Panc1 (cell line): ENCODE results near the gene RAPGEF3. TPM values are rescaled to one million over a fixed set of nuclear protein-coding genes. Genes with fewer than 3 reads are reported as not detected.

Experiments used
- ATAC-seq: fragments of 200-7000 bp; cut with Tn5 transposase; 2 replicates; pipeline ENCODE4 v1.9.1; 2020; ENCODE audit warnings: mild to moderate bottlenecking, moderate library complexity
- BruUV-seq: library from RNA; stranded (reverse); fragments of 400-500 nt; replicated peaks from 2 replicates; lab custom pipeline; 2021; lab: Mats Ljungman, UMichigan
- CTCF ChIA-PET: fragments of 300-600 bp; sonication (Branson Sonifier 250); formaldehyde crosslinking; loops from one replicate; lab custom pipeline; 2022; ENCODE audit warnings: antibody characterized with exemption; lab: Charles Lee
- POLR2A ChIA-PET: fragments of 300-600 bp; sonication (Branson Sonifier 250); formaldehyde crosslinking; loops from one replicate; lab custom pipeline; 2022; ENCODE audit warnings: antibody characterized with exemption; lab: Charles Lee
- DNase-seq: peaks from one replicate; pipeline ENCODE4 v3.0.0-alpha.2; 2010; ENCODE audit warnings: low read depth, low spot score
- H3K27ac ChIP-seq: 2 replicates; pipeline ENCODE4 v1.5.1; 2011; ENCODE audit warnings: mild to moderate bottlenecking, low read length, inconsistent platforms
- H3K27me3 ChIP-seq: fragments of 200-500 bp; sonication (Bioruptor generic); 2 replicates; pipeline ENCODE4 v1.6.0; 2014; ENCODE audit warnings: low read length, inconsistent platforms; ENCODE audit not compliant: control insufficient read depth, insufficient read depth
- H3K36me3 ChIP-seq: fragments of 200-500 bp; sonication (Bioruptor generic); 2 replicates; pipeline ENCODE4 v1.5.1; 2014; ENCODE audit warnings: inconsistent platforms, mild to moderate bottlenecking, low read length, moderate library complexity; ENCODE audit not compliant: control insufficient read depth, insufficient read depth
- H3K4me1 ChIP-seq: 2 replicates; pipeline ENCODE4 v1.5.1; 2011; ENCODE audit warnings: inconsistent platforms, mild to moderate bottlenecking, low read length, moderate library complexity; ENCODE audit not compliant: control insufficient read depth, insufficient read depth
- H3K4me3 ChIP-seq, 2 experiments: 2 replicates each; pipeline ENCODE4 v1.5.1; 2011 to 2012; ENCODE audit warnings: low read depth in 2 of 2, low read length in 2 of 2, mild to moderate bottlenecking in 2 of 2, inconsistent platforms in 1 of 2, moderate library complexity in 1 of 2
- H3K9me3 ChIP-seq: fragments of 200-500 bp; sonication (Bioruptor generic); 2 replicates; pipeline ENCODE4 v1.5.1; 2014; ENCODE audit warnings: low read depth, mild to moderate bottlenecking, inconsistent platforms, low read length, moderate library complexity; ENCODE audit not compliant: control insufficient read depth, insufficient read depth
- CTCF ChIP-seq: fragments of 450-650 bp; IDR thresholded peaks from 2 replicates; pipeline ENCODE4 v1.5.1; 2017; ENCODE audit warnings: mild to moderate bottlenecking
- POLR2AphosphoS5 ChIP-seq: IDR thresholded peaks from 2 replicates; pipeline ENCODE4 v1.6.1; 2012; ENCODE audit warnings: mild to moderate bottlenecking, low read depth, low read length, moderate library complexity
- SIN3A ChIP-seq: IDR thresholded peaks from 2 replicates; pipeline ENCODE4 v1.6.1; 2012; ENCODE audit warnings: low read depth, mild to moderate bottlenecking, low read length, moderate library complexity, borderline replicate concordance; ENCODE audit not compliant: insufficient read depth
- TCF7L2 ChIP-seq: IDR thresholded peaks from 2 replicates; pipeline ENCODE4 v1.6.1; 2011; ENCODE audit warnings: mild to moderate bottlenecking, low read depth, low read length, inconsistent platforms
- in situ Hi-C: cut with HindIII; loops from 2 replicates; pipeline ENCODE4 v1.10.0; 2016; ENCODE audit warnings: low sequenced_read_pairs, low pct_unique_long_range_greater_than_20kb
- intact Hi-C: fragments of 100-400 bp; cut with micrococcal nuclease; formaldehyde crosslinking; loops from one replicate; pipeline ENCODE4 v1.10.0; 2022; ENCODE audit not compliant: unreplicated experiment
- total RNA-seq: library from RNA; stranded (reverse); gene quantifications from one replicate; pipeline ENCODE4 v1.2.1, GENCODE V29; 2021; ENCODE audit not compliant: unreplicated experiment
- TF ChIP-seq, protein P1 (sequence below), 2 experiments: IDR thresholded peaks; 2 replicates each; pipeline ENCODE4 v1.6.1; 2011 to 2012; ENCODE audit warnings: low read depth in 2 of 2, control low read depth in 1 of 2, low read length in 1 of 2, mild to moderate bottlenecking in 1 of 2, moderate library complexity in 1 of 2; ENCODE audit not compliant: insufficient read depth in 1 of 2

Gene RAPGEF3
- total RNA-seq, 1 experiment from 2014 or later, result 5.8 TPM

- TF ChIP-seq, protein P1, sequence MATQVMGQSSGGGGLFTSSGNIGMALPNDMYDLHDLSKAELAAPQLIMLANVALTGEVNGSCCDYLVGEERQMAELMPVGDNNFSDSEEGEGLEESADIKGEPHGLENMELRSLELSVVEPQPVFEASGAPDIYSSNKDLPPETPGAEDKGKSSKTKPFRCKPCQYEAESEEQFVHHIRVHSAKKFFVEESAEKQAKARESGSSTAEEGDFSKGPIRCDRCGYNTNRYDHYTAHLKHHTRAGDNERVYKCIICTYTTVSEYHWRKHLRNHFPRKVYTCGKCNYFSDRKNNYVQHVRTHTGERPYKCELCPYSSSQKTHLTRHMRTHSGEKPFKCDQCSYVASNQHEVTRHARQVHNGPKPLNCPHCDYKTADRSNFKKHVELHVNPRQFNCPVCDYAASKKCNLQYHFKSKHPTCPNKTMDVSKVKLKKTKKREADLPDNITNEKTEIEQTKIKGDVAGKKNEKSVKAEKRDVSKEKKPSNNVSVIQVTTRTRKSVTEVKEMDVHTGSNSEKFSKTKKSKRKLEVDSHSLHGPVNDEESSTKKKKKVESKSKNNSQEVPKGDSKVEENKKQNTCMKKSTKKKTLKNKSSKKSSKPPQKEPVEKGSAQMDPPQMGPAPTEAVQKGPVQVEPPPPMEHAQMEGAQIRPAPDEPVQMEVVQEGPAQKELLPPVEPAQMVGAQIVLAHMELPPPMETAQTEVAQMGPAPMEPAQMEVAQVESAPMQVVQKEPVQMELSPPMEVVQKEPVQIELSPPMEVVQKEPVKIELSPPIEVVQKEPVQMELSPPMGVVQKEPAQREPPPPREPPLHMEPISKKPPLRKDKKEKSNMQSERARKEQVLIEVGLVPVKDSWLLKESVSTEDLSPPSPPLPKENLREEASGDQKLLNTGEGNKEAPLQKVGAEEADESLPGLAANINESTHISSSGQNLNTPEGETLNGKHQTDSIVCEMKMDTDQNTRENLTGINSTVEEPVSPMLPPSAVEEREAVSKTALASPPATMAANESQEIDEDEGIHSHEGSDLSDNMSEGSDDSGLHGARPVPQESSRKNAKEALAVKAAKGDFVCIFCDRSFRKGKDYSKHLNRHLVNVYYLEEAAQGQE (IDR thresholded peaks at IDR 0.05; ENCODE audit: insufficient read depth in 1 of 2, low read depth in 2 of 2, low read length in 1 of 2), result no peak
- POLR2A ChIA-PET, result no interaction called here
- intact Hi-C loops, result loop anchor here (2.0 kb wide), 2 partner anchors 33 to 63 kb away; no protein-coding TSS in a partner anchor
- H3K27me3 ChIP-seq, result no peaks in the 10 kb centered on the region
- ATAC-seq (no peak), DNase-seq (no peak)
- no peaks in the 10 kb centered on the region for H3K9me3 ChIP-seq
- H3K27ac ChIP-seq, result no peak overlapping the region; the same call in 1 of the 2 replicates
- H3K4me3 ChIP-seq, result no peak overlapping the region
- no peaks in the 10 kb centered on the region; the same call in 1 of the 2 replicates for H3K36me3 ChIP-seq
- in situ Hi-C loops, result no loop called here
- no TSS peak for BruUV-seq
- CTCF ChIA-PET, result interaction anchor here (1.0 to 2.4 kb wide), 4 partner anchors 34 to 127 kb away, joined by 3 to 10 read pairs (median 6); no protein-coding TSS in a partner anchor
- peaks cover 33% of the 10 kb centered on the region for H3K4me1 ChIP-seq
Observed at GRCh38 chr12:47777741-47778558, 19.3 kb upstream of the RAPGEF3 start.

GRCh38 chr12:47777151-47777550, 18.5 kb upstream of the RAPGEF3 start:
- POLR2A ChIA-PET, result no interaction called here
- CTCF ChIA-PET, result interaction anchor here (0.6 to 2.4 kb wide), 4 partner anchors 36 to 126 kb away, joined by 3 to 10 read pairs (median 4); no protein-coding TSS in a partner anchor

DNA sequence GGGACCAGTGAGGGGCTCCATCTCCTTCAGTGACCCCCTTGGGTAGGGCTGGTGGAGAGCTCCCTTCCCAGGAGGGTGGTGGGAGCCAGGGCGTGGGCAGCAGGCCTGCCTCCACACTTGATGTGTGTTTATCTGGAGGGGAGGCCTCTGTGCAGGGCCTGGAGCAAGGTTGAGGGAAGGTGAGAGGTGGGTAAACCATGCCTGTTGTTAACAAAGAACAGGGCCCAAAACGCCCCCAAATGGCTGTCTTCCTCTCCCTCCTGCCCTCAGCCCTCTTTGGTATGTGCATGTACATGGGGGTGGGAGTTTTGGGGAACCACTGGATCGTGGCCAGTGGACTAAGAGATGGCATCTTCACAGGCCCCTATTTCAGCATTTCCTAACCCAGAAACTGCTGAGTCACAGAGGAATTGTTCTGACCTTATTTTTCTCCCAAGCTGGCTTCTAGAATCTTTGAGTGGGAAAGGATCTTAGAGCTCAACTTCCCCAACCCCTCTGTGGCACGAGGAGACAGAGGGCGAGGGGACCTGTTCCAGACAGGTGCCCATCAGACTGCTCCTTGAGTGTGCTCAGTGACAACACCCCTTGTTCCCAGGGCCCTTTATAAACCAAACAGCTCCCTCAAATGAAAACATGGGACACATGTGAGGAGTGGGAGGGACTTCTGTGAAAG, 17.9 kb upstream of the RAPGEF3 start:
- TF ChIP-seq, protein P1 (IDR thresholded peaks at IDR 0.05; ENCODE audit: insufficient read depth in 1 of 2, low read depth in 2 of 2, low read length in 1 of 2), result no peak
- TF ChIP-seq POLR2AphosphoS5 (0 out of 2 replicates have a peak, but pooled peaks have one; percentile 16), CTCF (no peak), SIN3A (no peak), TCF7L2 (no peak)
- no TSS peak for BruUV-seq
- DNase-seq, result no peak
- no peak for ATAC-seq
- Histone ChIP-seq H3K4me1 (peaks cover 39% of the 10 kb centered on the region), H3K9me3 (no peaks in the 10 kb centered on the region), H3K4me3 (no peak overlapping the region), H3K36me3 (no peaks in the 10 kb centered on the region; the same call in 1 of the 2 replicates), H3K27ac (peak overlapping the region; percentile 70; the same call in 1 of the 2 replicates), H3K27me3 (no peaks in the 10 kb centered on the region)
- ChIA-PET POLR2A (no interaction called here), CTCF (interaction anchor here (1.8 kb wide), 1 partner anchor 62 kb away, joined by 6 read pairs; no protein-coding TSS in a partner anchor)
- in situ Hi-C loops (no loop called here), intact Hi-C loops (no loop called here)

More at GRCh38 chr12:47777151-47777550, 18.5 kb upstream of the RAPGEF3 start:
- no peaks in the 10 kb centered on the region; the same call in 1 of the 2 replicates for H3K36me3 ChIP-seq
- peak overlapping the region; percentile 70; the same call in 1 of the 2 replicates for H3K27ac ChIP-seq
- H3K27me3 ChIP-seq, result no peaks in the 10 kb centered on the region
- peaks cover 39% of the 10 kb centered on the region for H3K4me1 ChIP-seq
- in situ Hi-C loops (no loop called here), intact Hi-C loops (no loop called here)
- no peak overlapping the region for H3K4me3 ChIP-seq
- no peak for DNase-seq
- no TSS peak for BruUV-seq
- TF ChIP-seq POLR2AphosphoS5, result 0 out of 2 replicates have a peak, but pooled peaks have one; percentile 9
- TF ChIP-seq SIN3A, result no peak
- ATAC-seq, result no peak
- H3K9me3 ChIP-seq, result no peaks in the 10 kb centered on the region
